Astrocyte of the spinal cord (primary cell): ENCODE results near the gene C10orf62.

Experiments
- DNase-seq: peaks from one replicate; pipeline ENCODE4 v3.0.0; 2011; ENCODE audit warnings: low read depth, low spot score
- H3K4me3 ChIP-seq: 2 replicates; pipeline ENCODE4 v1.5.1; 2011; ENCODE audit warnings: low read depth, mild to moderate bottlenecking, low read length, moderate library complexity
- in situ Hi-C: cut with HindIII; loops from 2 replicates; pipeline ENCODE4 v1.10.0; 2017; ENCODE audit warnings: low sequenced_read_pairs
- TF ChIP-seq, protein P1 (sequence below): IDR thresholded peaks from 2 replicates; pipeline ENCODE4 v1.5.1; 2012; ENCODE audit warnings: low read depth, mild to moderate bottlenecking, low read length, inconsistent platforms

Gene C10orf62

DNA sequence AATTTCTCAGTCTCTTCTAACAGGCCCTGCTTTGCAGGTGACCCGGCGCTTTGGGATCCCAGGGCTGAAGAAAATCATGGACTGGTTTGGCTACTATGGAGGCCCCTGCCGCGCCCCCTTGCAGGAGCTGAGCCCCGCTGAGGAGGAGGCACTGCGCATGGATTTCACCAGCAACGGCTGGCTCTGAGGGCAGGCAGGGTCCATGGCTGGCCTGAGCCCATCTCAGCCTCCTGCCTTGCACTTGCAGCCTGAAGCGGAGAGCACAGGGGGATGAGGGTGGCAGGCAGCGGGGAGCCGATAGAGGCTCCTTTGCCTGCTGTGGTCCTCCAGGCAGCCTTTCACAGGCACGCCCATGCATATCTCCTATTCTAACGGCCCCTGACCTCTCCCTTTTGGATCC is 22.0 kb downstream of the C10orf62 start:
- TF ChIP-seq, protein P1, sequence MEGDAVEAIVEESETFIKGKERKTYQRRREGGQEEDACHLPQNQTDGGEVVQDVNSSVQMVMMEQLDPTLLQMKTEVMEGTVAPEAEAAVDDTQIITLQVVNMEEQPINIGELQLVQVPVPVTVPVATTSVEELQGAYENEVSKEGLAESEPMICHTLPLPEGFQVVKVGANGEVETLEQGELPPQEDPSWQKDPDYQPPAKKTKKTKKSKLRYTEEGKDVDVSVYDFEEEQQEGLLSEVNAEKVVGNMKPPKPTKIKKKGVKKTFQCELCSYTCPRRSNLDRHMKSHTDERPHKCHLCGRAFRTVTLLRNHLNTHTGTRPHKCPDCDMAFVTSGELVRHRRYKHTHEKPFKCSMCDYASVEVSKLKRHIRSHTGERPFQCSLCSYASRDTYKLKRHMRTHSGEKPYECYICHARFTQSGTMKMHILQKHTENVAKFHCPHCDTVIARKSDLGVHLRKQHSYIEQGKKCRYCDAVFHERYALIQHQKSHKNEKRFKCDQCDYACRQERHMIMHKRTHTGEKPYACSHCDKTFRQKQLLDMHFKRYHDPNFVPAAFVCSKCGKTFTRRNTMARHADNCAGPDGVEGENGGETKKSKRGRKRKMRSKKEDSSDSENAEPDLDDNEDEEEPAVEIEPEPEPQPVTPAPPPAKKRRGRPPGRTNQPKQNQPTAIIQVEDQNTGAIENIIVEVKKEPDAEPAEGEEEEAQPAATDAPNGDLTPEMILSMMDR: no peak
- no peak overlapping the region for H3K4me3 ChIP-seq
- no peak for DNase-seq
- in situ Hi-C loops: no loop called here

DNA sequence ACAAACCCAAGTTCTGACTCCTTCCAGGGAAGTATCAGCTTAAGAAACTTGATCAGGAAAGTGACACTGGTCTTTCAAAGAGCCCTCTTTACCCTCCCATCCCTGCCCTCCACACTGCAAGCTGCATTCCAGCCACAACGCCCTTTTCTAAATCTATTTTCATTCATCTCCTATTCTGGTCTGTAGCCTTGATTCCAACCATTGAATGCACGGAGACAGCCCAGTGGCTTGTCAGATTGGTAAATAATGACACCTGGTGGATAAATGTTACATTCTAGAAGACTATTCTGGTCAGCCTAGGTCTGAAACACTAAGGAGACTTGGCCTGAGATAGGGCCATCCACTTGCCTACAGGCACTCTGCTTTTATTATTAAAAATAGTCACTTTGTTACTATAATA is 22.9 kb downstream of the C10orf62 start:
- in situ Hi-C loops: no loop called here

DNA sequence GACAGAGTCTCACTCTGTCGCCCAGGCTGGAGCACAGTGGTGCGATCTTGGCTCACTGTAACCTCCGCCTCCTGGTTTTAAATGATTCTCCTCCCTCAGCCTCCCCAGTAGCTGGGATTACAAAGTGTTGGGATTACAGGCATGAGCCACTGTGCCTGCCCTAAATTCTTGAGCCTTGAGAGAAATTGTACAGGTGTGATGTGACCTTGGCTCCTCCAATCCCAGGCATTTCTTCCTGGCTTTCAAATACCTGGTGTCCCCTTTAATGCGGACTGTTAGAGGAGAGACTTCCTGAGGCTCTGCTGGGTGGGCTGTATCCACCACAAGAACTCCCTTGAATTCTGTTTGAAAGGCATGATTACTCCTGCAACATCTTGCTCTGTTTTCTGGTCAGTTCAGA is 28.8 kb downstream of the C10orf62 start:
- TF ChIP-seq, protein P1: no peak
- no peak for DNase-seq
- in situ Hi-C loops: no loop called here
- H3K4me3 ChIP-seq: no peak overlapping the region

More for the DNA sequence above, 22.9 kb downstream of the C10orf62 start:
- TF ChIP-seq, protein P1: peak; percentile 28
- H3K4me3 ChIP-seq: no peak overlapping the region
- peak; percentile 52 for DNase-seq

DNA sequence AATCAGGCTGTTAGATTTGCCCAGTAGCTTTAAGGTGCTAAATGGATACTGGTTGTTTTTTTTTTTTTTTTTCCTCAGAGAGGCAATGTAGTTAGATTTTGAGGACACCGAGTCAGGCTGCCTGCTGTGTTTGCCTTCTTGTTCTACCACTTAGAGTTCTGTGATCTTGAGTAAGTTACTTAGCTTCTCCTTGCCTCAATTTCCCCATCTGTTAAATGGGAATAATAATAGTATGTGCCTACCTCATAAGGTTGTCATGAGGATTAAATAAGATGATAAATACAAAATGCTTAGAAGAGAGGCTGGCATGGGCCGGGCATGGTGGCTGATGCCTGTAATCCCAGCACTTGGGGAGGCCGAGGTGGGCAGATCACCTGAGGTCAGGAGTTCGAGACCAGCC is 29.2 kb downstream of the C10orf62 start:
- no peak for DNase-seq
- TF ChIP-seq, protein P1: no peak
- no peak overlapping the region for H3K4me3 ChIP-seq
- in situ Hi-C loops: no loop called here

DNA sequence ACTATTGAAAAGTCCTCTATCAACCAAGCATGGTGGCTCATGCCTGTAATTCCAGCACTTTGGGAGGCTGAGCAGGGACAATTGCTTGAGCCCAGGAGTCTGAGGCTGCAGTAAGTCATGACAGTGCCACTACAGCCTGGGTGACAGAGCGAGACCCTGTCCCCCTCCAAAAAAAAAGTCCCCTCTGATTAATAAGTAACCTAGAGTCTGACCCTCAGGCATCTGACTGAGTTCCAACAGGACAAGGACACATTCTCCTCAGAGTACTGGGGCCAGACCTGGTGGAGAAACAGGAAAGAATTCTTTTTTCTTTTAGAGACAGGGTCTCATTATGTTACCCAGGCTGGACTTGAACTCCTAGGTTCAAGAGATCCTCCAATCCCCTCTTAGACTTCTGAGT is 33.8 kb downstream of the C10orf62 start:
- in situ Hi-C loops: no loop called here
- no peak for DNase-seq
- H3K4me3 ChIP-seq: no peak overlapping the region
- TF ChIP-seq, protein P1: no peak

DNA sequence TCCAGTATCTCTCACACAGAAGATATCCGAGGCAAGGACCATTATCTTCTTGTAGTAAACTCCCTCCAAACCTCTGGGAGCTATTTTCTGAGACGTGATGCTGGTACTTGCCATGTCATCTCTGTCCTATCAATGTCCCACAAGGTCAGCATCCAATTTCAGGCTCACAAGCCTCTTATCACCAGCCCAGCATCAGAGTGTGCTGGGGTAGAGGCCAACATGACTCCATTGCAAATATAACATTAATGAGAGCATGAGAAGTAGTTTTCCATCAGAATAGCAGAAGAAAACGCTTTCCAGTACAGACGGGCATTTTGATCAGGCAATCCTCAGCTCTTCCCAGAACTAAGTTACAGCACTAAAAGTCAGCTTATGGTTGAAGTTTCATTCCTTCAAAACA is 38.2 kb downstream of the C10orf62 start:
- TF ChIP-seq, protein P1: no peak
- no peak for DNase-seq
- in situ Hi-C loops: no loop called here
- no peak overlapping the region for H3K4me3 ChIP-seq

DNA sequence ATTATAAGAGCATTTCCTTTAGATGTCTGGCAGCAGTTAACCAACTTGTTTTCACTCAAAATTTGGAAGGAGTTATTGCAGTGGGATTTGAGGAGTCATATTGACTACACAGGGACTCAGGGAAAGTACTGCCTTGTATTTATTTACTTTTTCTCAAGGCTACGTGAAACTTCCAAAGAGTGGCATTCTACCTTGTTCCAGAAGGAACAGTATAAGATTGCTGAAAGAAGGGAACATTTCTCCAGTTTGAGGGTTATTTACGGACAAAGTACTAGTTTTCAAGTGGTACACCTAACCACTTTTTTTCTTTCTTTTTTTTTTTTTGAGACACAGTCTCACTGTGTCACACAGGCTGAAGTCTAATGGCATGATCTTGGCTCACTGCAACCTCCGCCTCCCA is 38.7 kb downstream of the C10orf62 start:
- TF ChIP-seq, protein P1: no peak
- H3K4me3 ChIP-seq: no peak overlapping the region
- no peak for DNase-seq
- in situ Hi-C loops: no loop called here
